Mesenchymal stem cell (in vitro differentiated cells and primary cell): ENCODE measurements around the gene HK3.

Experiments
- DNase-seq: peaks from one replicate; pipeline ENCODE4 v3.0.0-alpha.2; 2013
- H2AFZ ChIP-seq: one replicate; pipeline ENCODE4 v1.6.1; 2013; ENCODE audit warnings: low read depth, mild to moderate bottlenecking, control low read depth, inconsistent platforms, low read length, moderate library complexity
- H2AK5ac ChIP-seq: 2 replicates; pipeline ENCODE4 v1.6.1; 2013; ENCODE audit warnings: low read length, moderate library complexity, mild to moderate bottlenecking, inconsistent platforms; ENCODE audit not compliant: severe bottlenecking
- H2BK120ac ChIP-seq: one replicate; pipeline ENCODE4 v1.6.1; 2013; ENCODE audit warnings: low read depth, mild to moderate bottlenecking, inconsistent platforms, low read length, moderate library complexity
- H2BK12ac ChIP-seq, 2 experiments: one replicate each; pipeline ENCODE4 v1.6.1; 2013; ENCODE audit warnings: inconsistent platforms in 2 of 2, low read length in 2 of 2, mild to moderate bottlenecking in 2 of 2, moderate library complexity in 2 of 2, control low read depth in 1 of 2
- H2BK15ac ChIP-seq: one replicate; pipeline ENCODE4 v1.6.1; 2013; ENCODE audit warnings: mild to moderate bottlenecking, low read depth, inconsistent platforms; ENCODE audit not compliant: poor library complexity, severe bottlenecking
- H2BK5ac ChIP-seq: 2 replicates; pipeline ENCODE4 v1.6.1; 2013; ENCODE audit warnings: low read depth, mild to moderate bottlenecking, low read length, control low read depth, inconsistent platforms; ENCODE audit not compliant: poor library complexity, severe bottlenecking
- H3K14ac ChIP-seq, 2 experiments: one replicate each; pipeline ENCODE4 v1.6.1; 2013; ENCODE audit warnings: inconsistent platforms in 2 of 2, low read length in 2 of 2, control low read depth in 1 of 2, mild to moderate bottlenecking in 1 of 2, moderate library complexity in 1 of 2
- H3K18ac ChIP-seq, 2 experiments: one replicate each; pipeline ENCODE4 v1.6.1; 2013; ENCODE audit warnings: inconsistent platforms in 2 of 2, low read length in 2 of 2, control low read depth in 1 of 2, low read depth in 1 of 2, mild to moderate bottlenecking in 1 of 2
- H3K23ac ChIP-seq, 2 experiments: one replicate each; pipeline ENCODE4 v1.6.1; 2013; ENCODE audit warnings: inconsistent platforms in 2 of 2, low read length in 2 of 2, mild to moderate bottlenecking in 2 of 2, moderate library complexity in 2 of 2, control low read depth in 1 of 2
- H3K27ac ChIP-seq: 2 replicates; pipeline ENCODE4 v1.5.1; 2013; ENCODE audit warnings: mild to moderate bottlenecking, moderate library complexity, low read length, control low read depth, inconsistent platforms; ENCODE audit not compliant: poor library complexity, severe bottlenecking
- H3K27me3 ChIP-seq, 2 experiments: 2 replicates each; pipeline versions ENCODE4 v1.6.1 to v1.7.0; 2013; ENCODE audit warnings: low read length in 2 of 2, mild to moderate bottlenecking in 2 of 2, moderate library complexity in 2 of 2, control low read depth in 1 of 2, inconsistent platforms in 1 of 2; ENCODE audit not compliant: control insufficient read depth in 1 of 2, insufficient read depth in 1 of 2
- H3K36me3 ChIP-seq, 2 experiments: 2 replicates each; pipeline versions ENCODE4 v1.6.1 to v1.7.0; 2013; ENCODE audit warnings: low read length in 2 of 2, control low read depth in 1 of 2, inconsistent platforms in 1 of 2, low read depth in 1 of 2, mild to moderate bottlenecking in 1 of 2; ENCODE audit not compliant: insufficient read depth in 2 of 2, control insufficient read depth in 1 of 2
- H3K4ac ChIP-seq, 2 experiments: one replicate each; pipeline ENCODE4 v1.6.1; 2013; ENCODE audit warnings: inconsistent platforms in 2 of 2, low read length in 2 of 2, mild to moderate bottlenecking in 2 of 2, moderate library complexity in 2 of 2, control low read depth in 1 of 2, low read depth in 1 of 2
- H3K4me1 ChIP-seq: 2 replicates; pipeline ENCODE4 v1.6.1; 2013; ENCODE audit warnings: low read depth, low read length, control low read depth; ENCODE audit not compliant: control insufficient read depth, insufficient read depth
- H3K4me2 ChIP-seq: 2 replicates; pipeline ENCODE4 v1.6.1; 2013; ENCODE audit warnings: low read length, mild to moderate bottlenecking, inconsistent platforms; ENCODE audit not compliant: poor library complexity, severe bottlenecking
- H3K4me3 ChIP-seq, 2 experiments: 2 replicates each; pipeline versions ENCODE4 v1.5.1 to v1.7.0; 2013; ENCODE audit warnings: low read length in 2 of 2, mild to moderate bottlenecking in 2 of 2, control low read depth in 1 of 2, low read depth in 1 of 2; ENCODE audit not compliant: insufficient read depth in 1 of 2
- H3K79me1 ChIP-seq: replicated peaks from 2 replicates; pipeline ENCODE4 v1.6.1; 2013; ENCODE audit warnings: mild to moderate bottlenecking, control low read depth, low read length, inconsistent platforms; ENCODE audit not compliant: poor library complexity, severe bottlenecking
- H3K9ac ChIP-seq: 2 replicates; pipeline ENCODE4 v1.7.0; 2013; ENCODE audit warnings: mild to moderate bottlenecking, low read length, moderate library complexity
- H3K9me3 ChIP-seq: 2 replicates; pipeline ENCODE4 v1.7.0; 2013; ENCODE audit warnings: mild to moderate bottlenecking, low read length; ENCODE audit not compliant: control insufficient read depth
- H4K8ac ChIP-seq: one replicate; pipeline ENCODE4 v1.6.1; 2013; ENCODE audit warnings: inconsistent platforms, mild to moderate bottlenecking, low read length, moderate library complexity
- H4K91ac ChIP-seq: one replicate; pipeline ENCODE4 v1.6.1; 2013; ENCODE audit warnings: mild to moderate bottlenecking, low read length, inconsistent platforms
- WGBS: methylation state at CpG from one replicate; pipeline ENCODE4 v1.1.7; 2013; ENCODE audit warnings: mixed read lengths; 5-methylcytosine and 5-hydroxymethylcytosine counted together

HK3 gene

GRCh38 chr5:176912115-176912514 is 13.0 kb upstream of the HK3 start:
- DNase-seq = peak; percentile 59
- Histone ChIP-seq H3K9me3 (no peaks in the 10 kb centered on the region), H2BK12ac (no peak overlapping the region), H3K4me2 (no peak overlapping the region), H2BK15ac (no peak overlapping the region), H3K27ac (no peak overlapping the region), H2AFZ (no peak overlapping the region), H3K27me3 (no peaks in the 10 kb centered on the region), H2AK5ac (no peak overlapping the region), H2BK120ac (no peak overlapping the region), H3K4me3 (no peak overlapping the region), H3K23ac (no peak overlapping the region), H3K9ac (no peak overlapping the region), H2BK5ac (no peak overlapping the region), H3K14ac (no peak overlapping the region), H3K4ac (no peak overlapping the region), H3K4me1 (no peaks in the 10 kb centered on the region), H3K79me1 (peaks cover 18% of the 10 kb centered on the region), H4K8ac (no peak overlapping the region), H3K18ac (no peak overlapping the region), H4K91ac (no peak overlapping the region), H3K36me3 (peaks cover 1 to 63% of the 10 kb centered on the region in 2 experiments)
- 40% methylated on average over 1 of the region's 2 CpGs for WGBS

GRCh38 chr5:176908675-176909368 is 9.7 kb upstream of the HK3 start:
- no peak overlapping the region for H2BK15ac ChIP-seq
- WGBS = 100% methylated on average over 4 of the region's 5 CpGs
- H3K4ac ChIP-seq = no peak overlapping the region
- no peak overlapping the region for H3K4me3 ChIP-seq
- no peak overlapping the region for H3K18ac ChIP-seq
- H3K9ac ChIP-seq = no peak overlapping the region
- H3K36me3 ChIP-seq = peaks cover 0 to 82% of the 10 kb centered on the region in 2 experiments
- H3K23ac ChIP-seq = no peak overlapping the region
- no peak overlapping the region for H3K14ac ChIP-seq
- H2AK5ac ChIP-seq = no peak overlapping the region
- H3K4me1 ChIP-seq = peaks cover 6% of the 10 kb centered on the region
- no peak overlapping the region for H2BK12ac ChIP-seq
- H3K79me1 ChIP-seq = peaks cover 12% of the 10 kb centered on the region
- no peak overlapping the region for H3K27ac ChIP-seq
- H2BK120ac ChIP-seq = no peak overlapping the region
- DNase-seq = no peak
- no peak overlapping the region for H2BK5ac ChIP-seq
- H4K8ac ChIP-seq = no peak overlapping the region
- H3K9me3 ChIP-seq = no peaks in the 10 kb centered on the region
- H3K27me3 ChIP-seq = no peaks in the 10 kb centered on the region
- no peak overlapping the region for H3K4me2 ChIP-seq
- no peak overlapping the region for H2AFZ ChIP-seq
- no peak overlapping the region for H4K91ac ChIP-seq

GRCh38 chr5:176906796-176907195 is 7.7 kb upstream of the HK3 start:
- peak overlapping the region; percentile 98 for H3K27ac ChIP-seq
- H3K4ac ChIP-seq = no peak overlapping the region
- no peak overlapping the region for H4K91ac ChIP-seq
- H3K14ac ChIP-seq = no peak overlapping the region
- H2BK5ac ChIP-seq = no peak overlapping the region
- no peak overlapping the region for H3K18ac ChIP-seq
- no peaks in the 10 kb centered on the region for H3K9me3 ChIP-seq
- no peak overlapping the region for H2BK15ac ChIP-seq
- peaks cover 5% of the 10 kb centered on the region for H3K79me1 ChIP-seq
- no peak overlapping the region for H2BK12ac ChIP-seq
- H2BK120ac ChIP-seq = no peak overlapping the region
- no peak overlapping the region for H4K8ac ChIP-seq
- H3K4me1 ChIP-seq = peaks cover 11% of the 10 kb centered on the region
- H3K4me3 ChIP-seq = no peak overlapping the region
- H3K4me2 ChIP-seq = no peak overlapping the region
- H3K9ac ChIP-seq = no peak overlapping the region
- WGBS = 98% methylated on average over 3 of the region's 3 CpGs
- no peak overlapping the region for H2AFZ ChIP-seq
- H3K27me3 ChIP-seq = no peaks in the 10 kb centered on the region
- H3K23ac ChIP-seq = no peak overlapping the region
- no peak for DNase-seq
- H2AK5ac ChIP-seq = peak overlapping the region; percentile 88
- H3K36me3 ChIP-seq = peaks cover 0 to 96% of the 10 kb centered on the region in 2 experiments

GRCh38 chr5:176906126-176906525 is 7.0 kb upstream of the HK3 start:
- Histone ChIP-seq H2AK5ac (peak overlapping the region; percentile 13), H3K79me1 (peaks cover 1% of the 10 kb centered on the region), H3K18ac (no peak overlapping the region), H2AFZ (no peak overlapping the region), H3K27ac (peak overlapping the region; percentile 98), H3K14ac (no peak overlapping the region), H4K8ac (no peak overlapping the region), H3K9ac (no peak overlapping the region), H2BK120ac (no peak overlapping the region), H3K9me3 (no peaks in the 10 kb centered on the region), H3K4me3 (no peak overlapping the region), H2BK5ac (no peak overlapping the region), H2BK15ac (no peak overlapping the region), H3K36me3 (peaks cover 0 to 91% of the 10 kb centered on the region in 2 experiments), H2BK12ac (no peak overlapping the region), H4K91ac (no peak overlapping the region), H3K4me1 (peaks cover 13% of the 10 kb centered on the region), H3K4ac (no peak overlapping the region), H3K4me2 (no peak overlapping the region), H3K27me3 (no peaks in the 10 kb centered on the region), H3K23ac (no peak overlapping the region)
- DNase-seq = no peak
- 95% methylated on average over 1 of the region's 1 CpG for WGBS
